A549 (cell line): Measurements from ENCODE around the gene REXO4.

Experiments used
- CTCF ChIP-seq: fragments of >200 bp; sonication (Bioruptor Twin); formaldehyde crosslinking; IDR thresholded peaks from 3 replicates; pipeline ENCODE4 v1.5.1; 2016
- EP300 ChIP-seq, 2 experiments: fragments of >200 bp; sonication (Bioruptor Twin); formaldehyde crosslinking; IDR thresholded peaks; 2 replicates in 1 of 2; 3 replicates in 1 of 2; pipeline ENCODE4 v1.6.1; 2016 to 2017
- ESRRA ChIP-seq: fragments of 150-350 bp; IDR thresholded peaks from 2 replicates; pipeline ENCODE4 v1.6.1; 2014; ENCODE audit warnings: mild to moderate bottlenecking, low read length, borderline replicate concordance
- KDM1A ChIP-seq: fragments of 200-600 bp; sonication (generic); IDR thresholded peaks from 2 replicates; pipeline ENCODE4 v1.6.1; 2016; ENCODE audit warnings: low read depth, mild to moderate bottlenecking
- PHF8 ChIP-seq: fragments of 200-600 bp; sonication (generic); IDR thresholded peaks from 2 replicates; pipeline ENCODE4 v1.6.1; 2016; ENCODE audit warnings: low read depth, mild to moderate bottlenecking, antibody characterized with exemption, moderate library complexity, borderline replicate concordance
- POLR2A ChIP-seq: IDR thresholded peaks from 2 replicates; pipeline ENCODE4 v1.6.1; 2012; ENCODE audit warnings: mild to moderate bottlenecking, low read length
- RNF2 ChIP-seq: fragments of 200-600 bp; sonication (generic); IDR thresholded peaks from 2 replicates; pipeline ENCODE4 v1.6.1; 2016; ENCODE audit warnings: low read depth, mild to moderate bottlenecking, antibody characterized with exemption, moderate library complexity, borderline replicate concordance
- SMC3 ChIP-seq: fragments of >200 bp; sonication (Bioruptor Twin); formaldehyde crosslinking; IDR thresholded peaks from 3 replicates; pipeline ENCODE4 v1.6.1; 2018; ENCODE audit warnings: inconsistent platforms
- TF ChIP-seq, protein P1 (sequence below): fragments of 150-350 bp; IDR thresholded peaks from 2 replicates; pipeline ENCODE4 v1.6.1; 2014; ENCODE audit warnings: low read depth, mild to moderate bottlenecking, low read length
- TF ChIP-seq, protein P2 (sequence below): fragments of 450-650 bp; IDR thresholded peaks from 2 replicates; pipeline ENCODE4 v1.6.1; 2014; ENCODE audit warnings: antibody characterized with exemption
- TF ChIP-seq, protein P3 (sequence below): fragments of >200 bp; sonication (Bioruptor Twin); formaldehyde crosslinking; IDR thresholded peaks from 3 replicates; pipeline ENCODE4 v1.6.1; 2016

- no peak for TF ChIP-seq CTCF
- no peak for TF ChIP-seq POLR2A
- no peak for TF ChIP-seq RNF2
- TF ChIP-seq EP300 (IDR thresholded peaks at IDR 0.05): no peak
- no peak for TF ChIP-seq ESRRA
- TF ChIP-seq, protein P1, sequence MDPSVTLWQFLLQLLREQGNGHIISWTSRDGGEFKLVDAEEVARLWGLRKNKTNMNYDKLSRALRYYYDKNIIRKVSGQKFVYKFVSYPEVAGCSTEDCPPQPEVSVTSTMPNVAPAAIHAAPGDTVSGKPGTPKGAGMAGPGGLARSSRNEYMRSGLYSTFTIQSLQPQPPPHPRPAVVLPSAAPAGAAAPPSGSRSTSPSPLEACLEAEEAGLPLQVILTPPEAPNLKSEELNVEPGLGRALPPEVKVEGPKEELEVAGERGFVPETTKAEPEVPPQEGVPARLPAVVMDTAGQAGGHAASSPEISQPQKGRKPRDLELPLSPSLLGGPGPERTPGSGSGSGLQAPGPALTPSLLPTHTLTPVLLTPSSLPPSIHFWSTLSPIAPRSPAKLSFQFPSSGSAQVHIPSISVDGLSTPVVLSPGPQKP: no peak
- TF ChIP-seq, protein P2, sequence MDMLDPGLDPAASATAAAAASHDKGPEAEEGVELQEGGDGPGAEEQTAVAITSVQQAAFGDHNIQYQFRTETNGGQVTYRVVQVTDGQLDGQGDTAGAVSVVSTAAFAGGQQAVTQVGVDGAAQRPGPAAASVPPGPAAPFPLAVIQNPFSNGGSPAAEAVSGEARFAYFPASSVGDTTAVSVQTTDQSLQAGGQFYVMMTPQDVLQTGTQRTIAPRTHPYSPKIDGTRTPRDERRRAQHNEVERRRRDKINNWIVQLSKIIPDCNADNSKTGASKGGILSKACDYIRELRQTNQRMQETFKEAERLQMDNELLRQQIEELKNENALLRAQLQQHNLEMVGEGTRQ: no peak
- no peak for TF ChIP-seq KDM1A
- no peak for TF ChIP-seq SMC3
- TF ChIP-seq PHF8: no peak
- TF ChIP-seq, protein P3, sequence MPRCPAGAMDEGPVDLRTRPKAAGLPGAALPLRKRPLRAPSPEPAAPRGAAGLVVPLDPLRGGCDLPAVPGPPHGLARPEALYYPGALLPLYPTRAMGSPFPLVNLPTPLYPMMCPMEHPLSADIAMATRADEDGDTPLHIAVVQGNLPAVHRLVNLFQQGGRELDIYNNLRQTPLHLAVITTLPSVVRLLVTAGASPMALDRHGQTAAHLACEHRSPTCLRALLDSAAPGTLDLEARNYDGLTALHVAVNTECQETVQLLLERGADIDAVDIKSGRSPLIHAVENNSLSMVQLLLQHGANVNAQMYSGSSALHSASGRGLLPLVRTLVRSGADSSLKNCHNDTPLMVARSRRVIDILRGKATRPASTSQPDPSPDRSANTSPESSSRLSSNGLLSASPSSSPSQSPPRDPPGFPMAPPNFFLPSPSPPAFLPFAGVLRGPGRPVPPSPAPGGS: no peak
Observed at GRCh38 chr9:133397370-133397769, 20.4 kb downstream of the REXO4 start.
